Progenitor cell of endocrine pancreas (in vitro differentiated cells): Measurements from ENCODE around the gene ZBTB46. TPM values are rescaled to one million over a fixed set of nuclear protein-coding genes. Genes with fewer than 3 reads are reported as not detected.

ENCODE experiments used
- DNase-seq: peaks from one replicate; pipeline ENCODE4 v3.0.0; 2021; ENCODE audit warnings: low spot score; ENCODE audit not compliant: unreplicated experiment
- H3K27ac Mint-ChIP-seq: 2 replicates; pipeline ENCODE4 v1.8.0; 2021; ENCODE audit warnings: mild to moderate bottlenecking, moderate library complexity, mixed read lengths
- H3K27me3 Mint-ChIP-seq: 2 replicates; pipeline ENCODE4 v1.8.0; 2021; ENCODE audit warnings: mixed read lengths
- H3K36me3 Mint-ChIP-seq: 2 replicates; pipeline ENCODE4 v1.8.0; 2022; ENCODE audit warnings: mixed read lengths; ENCODE audit not compliant: insufficient read depth
- H3K4me1 Mint-ChIP-seq: 2 replicates; pipeline ENCODE4 v1.8.0; 2021; ENCODE audit warnings: low read depth, mixed read lengths
- H3K4me3 Mint-ChIP-seq: 2 replicates; pipeline ENCODE4 v1.8.0; 2021; ENCODE audit warnings: low read depth, mild to moderate bottlenecking, moderate library complexity, mixed read lengths
- H3K9me3 Mint-ChIP-seq: 2 replicates; pipeline ENCODE4 v1.8.0; 2021; ENCODE audit warnings: low read depth, mixed read lengths
- CTCF ChIP-seq: fragments of 200-600 bp; sonication (generic); IDR thresholded peaks from one replicate; pipeline ENCODE4 v1.5.0; 2021; ENCODE audit warnings: antibody characterized with exemption, mild to moderate bottlenecking; ENCODE audit not compliant: unreplicated experiment
- total RNA-seq: library from RNA; stranded (reverse); gene quantifications from 2 replicates; pipeline ENCODE4 v1.2.1, GENCODE V29; 2021

The ZBTB46 gene
- total RNA-seq, 1 donor from 2014 or later = 31.2 TPM

GRCh38 chr20:63703471-63703975 is 127.5 kb downstream of the ZBTB46 start:
- H3K36me3 Mint-ChIP-seq = peaks cover 5% of the 10 kb centered on the region
- H3K4me1 Mint-ChIP-seq = peaks cover 6% of the 10 kb centered on the region
- no peak for DNase-seq
- H3K4me3 Mint-ChIP-seq = no peak overlapping the region
- no peaks in the 10 kb centered on the region for H3K27me3 Mint-ChIP-seq
- TF ChIP-seq CTCF = no peak
- H3K9me3 Mint-ChIP-seq = no peaks in the 10 kb centered on the region
- no peak overlapping the region for H3K27ac Mint-ChIP-seq

GRCh38 chr20:63702751-63703470 is 128.2 kb downstream of the ZBTB46 start:
- no peak for DNase-seq
- no peak for TF ChIP-seq CTCF
- no peaks in the 10 kb centered on the region for H3K27me3 Mint-ChIP-seq
- H3K9me3 Mint-ChIP-seq = no peaks in the 10 kb centered on the region
- H3K4me1 Mint-ChIP-seq = peaks cover 5% of the 10 kb centered on the region
- H3K36me3 Mint-ChIP-seq = peaks cover 4% of the 10 kb centered on the region
- H3K4me3 Mint-ChIP-seq = no peak overlapping the region
- H3K27ac Mint-ChIP-seq = no peak overlapping the region

- H3K4me3 Mint-ChIP-seq = no peak overlapping the region
- DNase-seq = no peak
- H3K36me3 Mint-ChIP-seq = peaks cover 4% of the 10 kb centered on the region
- peaks cover 5% of the 10 kb centered on the region for H3K4me1 Mint-ChIP-seq
- H3K27me3 Mint-ChIP-seq = no peaks in the 10 kb centered on the region
- H3K9me3 Mint-ChIP-seq = no peaks in the 10 kb centered on the region
- no peak for TF ChIP-seq CTCF
- no peak overlapping the region for H3K27ac Mint-ChIP-seq
Measured at GRCh38 chr20:63702036-63702665, 128.9 kb downstream of the ZBTB46 start.

GRCh38 chr20:63701329-63702035 is 129.6 kb downstream of the ZBTB46 start:
- no peak for TF ChIP-seq CTCF

GRCh38 chr20:63701051-63701328 is 130.1 kb downstream of the ZBTB46 start:
- H3K36me3 Mint-ChIP-seq = peaks cover 4% of the 10 kb centered on the region
- H3K27ac Mint-ChIP-seq = no peak overlapping the region
- no peaks in the 10 kb centered on the region for H3K4me1 Mint-ChIP-seq
- TF ChIP-seq CTCF = no peak
- no peaks in the 10 kb centered on the region for H3K27me3 Mint-ChIP-seq
- DNase-seq = no peak
- no peak overlapping the region for H3K4me3 Mint-ChIP-seq
- no peaks in the 10 kb centered on the region for H3K9me3 Mint-ChIP-seq

More at GRCh38 chr20:63701329-63702035, 129.6 kb downstream of the ZBTB46 start:
- Mint-ChIP-seq H3K27me3 (no peaks in the 10 kb centered on the region), H3K4me3 (no peak overlapping the region), H3K36me3 (peaks cover 4% of the 10 kb centered on the region), H3K9me3 (no peaks in the 10 kb centered on the region), H3K4me1 (peaks cover under 1% of the 10 kb centered on the region), H3K27ac (no peak overlapping the region)
- DNase-seq = no peak
